Measurements from ENCODE around the gene INPP4A.

GRCh38 chr2:98592565-98592964 is 147.9 kb downstream of the INPP4A start:
- TF ChIP-seq, protein P1, sequence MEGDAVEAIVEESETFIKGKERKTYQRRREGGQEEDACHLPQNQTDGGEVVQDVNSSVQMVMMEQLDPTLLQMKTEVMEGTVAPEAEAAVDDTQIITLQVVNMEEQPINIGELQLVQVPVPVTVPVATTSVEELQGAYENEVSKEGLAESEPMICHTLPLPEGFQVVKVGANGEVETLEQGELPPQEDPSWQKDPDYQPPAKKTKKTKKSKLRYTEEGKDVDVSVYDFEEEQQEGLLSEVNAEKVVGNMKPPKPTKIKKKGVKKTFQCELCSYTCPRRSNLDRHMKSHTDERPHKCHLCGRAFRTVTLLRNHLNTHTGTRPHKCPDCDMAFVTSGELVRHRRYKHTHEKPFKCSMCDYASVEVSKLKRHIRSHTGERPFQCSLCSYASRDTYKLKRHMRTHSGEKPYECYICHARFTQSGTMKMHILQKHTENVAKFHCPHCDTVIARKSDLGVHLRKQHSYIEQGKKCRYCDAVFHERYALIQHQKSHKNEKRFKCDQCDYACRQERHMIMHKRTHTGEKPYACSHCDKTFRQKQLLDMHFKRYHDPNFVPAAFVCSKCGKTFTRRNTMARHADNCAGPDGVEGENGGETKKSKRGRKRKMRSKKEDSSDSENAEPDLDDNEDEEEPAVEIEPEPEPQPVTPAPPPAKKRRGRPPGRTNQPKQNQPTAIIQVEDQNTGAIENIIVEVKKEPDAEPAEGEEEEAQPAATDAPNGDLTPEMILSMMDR (IDR thresholded peaks at IDR 0.05), result no peak
- TF ChIP-seq ZFX (IDR thresholded peaks at IDR 0.05; ENCODE audit: borderline replicate concordance), result no peak

All from 22Rv1 (cell line).